NCI-H748 (cell line): ENCODE measurements around the gene ERVFRD-1.

Experiments used
- DNase-seq: peaks from one replicate; lab custom pipeline; 2025; ENCODE audit not compliant: unreplicated experiment; lab: John Stamatoyannopoulos, UW

Gene ERVFRD-1

GRCh38 chr6:11110921-11111768 is at the start of gene ERVFRD-1:
ERVFRD-1 (minus strand) TSS chr6:11111725; CDS start chr6:11105310, 6,415 bp downstream.
- DNase-seq: no peak

GRCh38 chr6:11160199-11160598 is 48.7 kb upstream of the ERVFRD-1 start:
- no peak for DNase-seq

GRCh38 chr6:11155589-11155988 is 44.1 kb upstream of the ERVFRD-1 start:
- DNase-seq: no peak

- no peak for DNase-seq
Measured at GRCh38 chr6:11153447-11153846, 41.9 kb upstream of the ERVFRD-1 start.

- no peak for DNase-seq
Measured at GRCh38 chr6:11152581-11152980, 41.1 kb upstream of the ERVFRD-1 start.

- no peak for DNase-seq
Measured at GRCh38 chr6:11151488-11151887, 40.0 kb upstream of the ERVFRD-1 start.

- no peak for DNase-seq
Measured at GRCh38 chr6:11149551-11149950, 38.0 kb upstream of the ERVFRD-1 start.

GRCh38 chr6:11146117-11146826 is 34.7 kb upstream of the ERVFRD-1 start:
- DNase-seq: no peak

- DNase-seq: peak; percentile 78
Measured at GRCh38 chr6:11144393-11144851, 32.9 kb upstream of the ERVFRD-1 start.

- no peak for DNase-seq
Measured at GRCh38 chr6:11143394-11144371, 32.2 kb upstream of the ERVFRD-1 start.

- no peak for DNase-seq
Measured at GRCh38 chr6:11142296-11143027, 30.9 kb upstream of the ERVFRD-1 start.

GRCh38 chr6:11141295-11141694 is 29.8 kb upstream of the ERVFRD-1 start:
- DNase-seq: no peak

GRCh38 chr6:11140056-11140455 is 28.5 kb upstream of the ERVFRD-1 start:
- no peak for DNase-seq

GRCh38 chr6:11139051-11139960 is 27.8 kb upstream of the ERVFRD-1 start:
- DNase-seq: no peak

GRCh38 chr6:11136809-11137208 is 25.3 kb upstream of the ERVFRD-1 start:
- no peak for DNase-seq

GRCh38 chr6:11133281-11133680 is 21.8 kb upstream of the ERVFRD-1 start:
- DNase-seq: no peak

- no peak for DNase-seq
Measured at GRCh38 chr6:11132194-11132888, 20.8 kb upstream of the ERVFRD-1 start.

- DNase-seq: no peak
Measured at GRCh38 chr6:11130605-11131004, 19.1 kb upstream of the ERVFRD-1 start.
